Right lobe of liver (tissue), 4 donors: ENCODE measurements around the gene KANSL1L.

Experiments used
- POLR2A ChIP-seq: fragments of 450-650 bp; IDR thresholded peaks from one replicate; pipeline ENCODE4 v1.6.1; 2017; ENCODE audit warnings: antibody characterized with exemption, mild to moderate bottlenecking
- TF ChIP-seq, protein P1 (sequence below), 4 donors: fragments of 200-600 bp in 3 of 4; fragments of 450-650 bp in 1 of 4; IDR thresholded peaks; one replicate each; pipeline versions ENCODE4 v1.5.1 to v1.8.0; 2016 to 2022; ENCODE audit warnings: antibody characterized with exemption in 4 of 4, mild to moderate bottlenecking in 2 of 4
- donor health status: DM: no; HTN: no; CAD: no.
- donor health status: DM: no; HTN: no; CAD: no.
- donor health status: DM: no; HTN: yes; CAD: no.

DNA sequence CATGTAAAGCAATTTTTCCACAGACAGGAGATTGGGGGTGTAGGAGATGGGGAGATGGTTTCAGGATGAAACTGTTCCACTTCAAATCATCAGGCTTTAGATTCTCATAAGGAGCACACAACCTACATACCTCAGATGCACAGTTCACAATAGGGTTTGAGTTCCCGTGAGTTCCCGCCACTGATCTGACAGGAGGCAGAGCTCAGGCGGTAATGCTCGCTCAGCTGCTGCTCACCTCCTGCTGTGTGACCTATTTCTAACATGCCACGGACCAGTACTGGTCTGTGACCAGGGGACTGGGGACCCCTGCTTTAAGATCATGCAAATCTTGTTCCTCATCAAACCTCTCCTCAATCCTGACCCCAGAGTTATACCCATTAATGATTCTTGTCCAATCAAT is 98.7 kb downstream of the KANSL1L start:
- TF ChIP-seq, protein P1, sequence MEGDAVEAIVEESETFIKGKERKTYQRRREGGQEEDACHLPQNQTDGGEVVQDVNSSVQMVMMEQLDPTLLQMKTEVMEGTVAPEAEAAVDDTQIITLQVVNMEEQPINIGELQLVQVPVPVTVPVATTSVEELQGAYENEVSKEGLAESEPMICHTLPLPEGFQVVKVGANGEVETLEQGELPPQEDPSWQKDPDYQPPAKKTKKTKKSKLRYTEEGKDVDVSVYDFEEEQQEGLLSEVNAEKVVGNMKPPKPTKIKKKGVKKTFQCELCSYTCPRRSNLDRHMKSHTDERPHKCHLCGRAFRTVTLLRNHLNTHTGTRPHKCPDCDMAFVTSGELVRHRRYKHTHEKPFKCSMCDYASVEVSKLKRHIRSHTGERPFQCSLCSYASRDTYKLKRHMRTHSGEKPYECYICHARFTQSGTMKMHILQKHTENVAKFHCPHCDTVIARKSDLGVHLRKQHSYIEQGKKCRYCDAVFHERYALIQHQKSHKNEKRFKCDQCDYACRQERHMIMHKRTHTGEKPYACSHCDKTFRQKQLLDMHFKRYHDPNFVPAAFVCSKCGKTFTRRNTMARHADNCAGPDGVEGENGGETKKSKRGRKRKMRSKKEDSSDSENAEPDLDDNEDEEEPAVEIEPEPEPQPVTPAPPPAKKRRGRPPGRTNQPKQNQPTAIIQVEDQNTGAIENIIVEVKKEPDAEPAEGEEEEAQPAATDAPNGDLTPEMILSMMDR (IDR thresholded peaks at IDR 0.05) = no peak
- TF ChIP-seq POLR2A = no peak
